SK-N-DZ (cell line): Measurements from ENCODE around the gene OR52I2.

ENCODE experiments used
- DNase-seq: peaks from one replicate; pipeline ENCODE4 v3.0.0-alpha.2; 2015; ENCODE audit warnings: low spot score

Gene OR52I2

GRCh38 chr11:4607781-4608666 lies 26.5 kb downstream of the OR52I2 start, which contains the start of gene TRIM68:
Gene TRIM68, minus strand, starts transcription at chr11:4608231. Its CDS starts 2,727 bp downstream, at chr11:4605504.
- DNase-seq: peak; percentile 95

DNA sequence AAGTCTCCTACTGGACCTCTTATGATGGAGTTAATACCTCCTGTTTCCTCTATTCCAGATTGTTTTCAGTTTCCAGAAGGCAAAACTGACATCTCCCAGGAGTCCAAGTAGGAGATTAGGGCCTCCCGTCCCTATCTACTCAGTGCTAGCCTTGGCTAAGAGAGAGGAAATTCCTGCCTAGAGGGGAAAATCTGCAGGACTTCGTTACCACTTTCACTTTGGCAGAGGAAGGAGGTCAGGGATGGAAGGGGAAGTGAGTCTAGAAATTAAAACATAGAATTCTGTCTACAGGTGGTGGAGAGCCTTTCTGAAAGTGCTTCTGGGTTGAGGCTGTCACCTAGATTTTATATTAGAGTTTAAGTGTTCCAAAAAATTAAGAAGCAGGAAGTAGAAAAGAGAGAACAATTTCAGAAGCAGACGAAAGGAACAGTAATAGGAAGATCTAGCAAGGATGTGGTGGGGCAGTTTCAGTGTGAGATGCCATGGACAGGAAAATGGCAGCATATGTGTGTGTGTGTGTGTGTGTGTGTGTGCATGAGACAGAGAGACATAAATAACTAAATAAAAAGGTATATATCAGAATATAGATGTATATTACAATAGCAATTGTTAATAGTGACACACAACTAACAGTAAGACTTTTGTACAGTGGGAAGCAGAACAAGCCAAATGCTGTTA lies 28.9 kb downstream of the OR52I2 start:
- no peak for DNase-seq

DNA sequence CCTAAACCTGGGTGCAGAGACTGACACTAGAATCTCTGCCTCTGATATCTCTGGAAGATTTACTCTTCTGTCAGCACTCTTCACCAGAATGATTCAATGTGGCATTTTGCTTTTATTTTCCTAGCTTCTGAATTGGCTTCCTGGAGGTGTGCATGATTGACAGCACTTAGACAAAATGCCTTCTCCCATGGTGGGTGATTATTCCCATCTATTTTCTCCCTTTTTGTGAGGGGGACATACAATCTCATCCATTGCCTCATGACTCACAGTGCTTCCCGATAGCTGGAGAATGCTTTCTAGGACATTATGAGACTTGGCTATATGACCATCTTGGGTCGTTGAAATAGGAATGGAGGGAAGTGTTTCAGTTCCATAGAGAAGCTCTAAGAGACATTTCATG lies 30.4 kb downstream of the OR52I2 start:
- no peak for DNase-seq

GRCh38 chr11:4615856-4616444 lies 34.4 kb downstream of the OR52I2 start:
- no peak for DNase-seq

- DNase-seq: no peak
These were observed 38.0 kb downstream of the OR52I2 start for GRCh38 chr11:4619514-4619913.

GRCh38 chr11:4626207-4627099 lies 44.9 kb downstream of the OR52I2 start:
- peak; percentile 66 for DNase-seq

DNA sequence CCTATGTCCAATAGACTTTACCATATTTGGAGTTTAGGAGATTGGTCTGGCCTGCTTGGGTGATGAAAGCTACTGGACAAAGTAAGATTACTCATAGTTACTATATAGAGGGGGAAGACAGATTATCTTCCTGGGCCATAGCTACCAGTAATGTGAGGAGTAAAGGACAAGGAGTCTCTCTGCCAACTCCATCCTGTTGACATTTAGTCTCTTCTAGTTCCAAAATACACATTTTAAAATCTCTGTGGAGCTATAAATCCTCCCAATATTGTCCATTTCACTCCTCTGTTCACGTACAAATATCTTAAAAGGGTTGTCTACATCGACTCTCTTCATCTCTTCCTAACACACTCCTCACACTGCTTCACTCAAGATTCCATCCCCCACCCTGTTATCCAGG lies 54.6 kb downstream of the OR52I2 start:
- DNase-seq: no peak

DNA sequence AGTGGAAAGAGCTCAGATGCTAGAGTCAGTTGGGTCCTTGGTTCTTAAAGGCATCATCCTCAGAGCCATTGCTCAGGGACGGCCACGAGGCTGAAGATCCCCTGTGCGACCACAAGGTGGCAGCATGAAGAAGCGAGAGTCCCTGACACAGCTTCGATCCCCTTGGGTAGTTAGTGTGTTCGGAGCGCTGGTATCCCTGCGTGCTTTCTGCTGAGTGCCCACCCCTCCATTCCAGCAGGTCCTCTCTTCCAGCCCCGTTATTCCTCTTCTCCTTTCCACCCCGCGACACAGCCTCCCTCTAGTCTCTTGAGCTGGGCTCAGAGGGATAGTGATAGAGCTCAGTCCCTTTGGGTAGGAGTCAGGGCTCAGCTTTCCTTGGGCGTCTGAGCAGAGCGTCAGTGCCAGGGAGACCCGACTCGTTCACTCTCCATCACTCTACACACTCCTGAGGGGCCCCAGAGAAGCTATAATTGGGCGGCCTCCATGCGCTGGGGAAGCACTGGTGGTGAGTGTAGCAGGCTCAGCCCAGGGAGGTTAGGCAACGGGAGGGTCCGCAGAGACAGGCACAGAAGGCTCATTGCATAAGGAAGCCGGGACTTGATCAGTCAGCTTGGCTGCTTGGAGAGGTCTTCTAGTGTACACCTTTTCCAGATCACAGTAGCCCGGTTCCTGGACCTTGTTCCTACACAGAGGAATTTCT lies 55.6 kb downstream of the OR52I2 start, which contains the start of gene OR51D1:
OR51D1 (plus strand) TSS at position 516 of the 700 bp plus-strand sequence. CDS start 2,314 bp downstream, outside the sequence.
- peak; percentile 63 for DNase-seq

DNA sequence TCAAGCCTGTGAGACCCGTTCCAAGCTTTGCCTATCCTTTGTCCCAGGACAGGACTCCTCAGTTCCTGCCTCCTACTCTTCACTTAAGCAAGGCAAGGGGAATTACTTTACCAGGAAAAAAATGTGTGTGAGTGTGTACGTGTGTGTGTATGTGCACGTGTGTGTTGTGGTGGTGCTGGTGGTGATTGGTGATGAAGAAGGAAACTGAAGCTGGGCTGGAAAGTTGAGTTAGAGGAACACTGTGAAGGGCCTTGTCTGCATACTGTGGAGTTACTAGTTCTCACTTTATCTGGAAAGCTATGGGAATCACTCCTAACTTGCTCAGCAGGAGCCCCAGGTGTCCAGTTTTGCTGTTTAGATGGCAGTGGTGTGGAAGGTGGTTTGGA lies 56.1 kb downstream of the OR52I2 start:
- DNase-seq: no peak

DNA sequence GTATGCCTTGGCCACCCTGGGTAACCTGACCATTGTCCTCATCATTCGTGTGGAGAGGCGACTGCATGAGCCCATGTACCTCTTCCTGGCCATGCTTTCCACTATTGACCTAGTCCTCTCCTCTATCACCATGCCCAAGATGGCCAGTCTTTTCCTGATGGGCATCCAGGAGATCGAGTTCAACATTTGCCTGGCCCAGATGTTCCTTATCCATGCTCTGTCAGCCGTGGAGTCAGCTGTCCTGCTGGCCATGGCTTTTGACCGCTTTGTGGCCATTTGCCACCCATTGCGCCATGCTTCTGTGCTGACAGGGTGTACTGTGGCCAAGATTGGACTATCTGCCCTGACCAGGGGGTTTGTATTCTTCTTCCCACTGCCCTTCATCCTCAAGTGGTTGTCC lies 58.4 kb downstream of the OR52I2 start:
- no peak for DNase-seq

GRCh38 chr11:4641501-4641900 lies 60.0 kb downstream of the OR52I2 start:
- DNase-seq: no peak

GRCh38 chr11:4642043-4642442 lies 60.5 kb downstream of the OR52I2 start:
- no peak for DNase-seq
